ENCODE data around the gene IMP4. TPM values are rescaled to one million over a fixed set of nuclear protein-coding genes. Genes with fewer than 3 reads are reported as not detected.

IMP4 gene
- polyA plus RNA-seq, 3 donors = 57.6 to 81.2 (median 58.5) TPM

DNA sequence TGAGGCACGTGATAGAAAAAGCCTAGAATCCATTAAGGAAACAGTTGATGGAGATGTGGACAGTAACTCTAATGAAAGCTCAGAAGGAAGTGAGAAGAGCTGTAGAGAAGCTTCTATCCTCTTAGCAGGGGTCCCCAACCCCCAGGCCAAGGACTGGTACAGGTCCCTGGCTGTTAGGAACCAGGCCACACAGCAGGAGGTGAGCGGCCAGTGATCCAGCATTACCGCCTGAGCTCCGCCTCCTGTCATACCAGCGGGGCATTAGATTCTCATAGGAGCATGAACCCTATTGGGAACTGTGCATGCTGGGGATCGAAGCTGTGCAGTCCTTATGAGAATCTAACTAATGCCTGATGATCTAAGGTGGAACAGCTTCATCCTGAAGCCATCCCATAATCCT lies 8.7 kb upstream of the IMP4 start:
- Mint-ChIP-seq H3K4me3 (no peak overlapping the region), H3K27me3 (ENCODE audit: low read depth in 3 of 3) (peaks cover 20 to 27% (median 22%) of the 10 kb centered on the region in 3 donors), H3K36me3 (peaks cover 15% of the 10 kb centered on the region in 2 donors), H3K9me3 (peaks cover 0 to 8% (median 5%) of the 10 kb centered on the region in 7 donors), H3K27ac (no peak overlapping the region), H3K4me1 (peaks cover 10% of the 10 kb centered on the region)
- H3K4me3 ChIP-seq (replicated peaks in 1 of 3; ENCODE audit: low read depth in 2 of 3, low read length in 3 of 3) = no peak overlapping the region
- H3K27ac ChIP-seq (ENCODE audit: low read depth in 1 of 2, low read length in 2 of 2) = no peak overlapping the region
- no peak for DNase-seq
- intact Hi-C loops (cut with micrococcal nuclease) = no loop called here
- no peak overlapping the region for H3K9ac ChIP-seq (ENCODE audit: insufficient read depth, low read length, poor library complexity, severe bottlenecking)
- no peaks in the 10 kb centered on the region for H3K79me2 ChIP-seq (ENCODE audit: insufficient read depth, low read length)
- H3K27me3 ChIP-seq (ENCODE audit: control insufficient read depth in 2 of 2, insufficient read depth in 2 of 2, low read length in 2 of 2) = peaks cover 2 to 12% of the 10 kb centered on the region in 2 donors
- H3K4me2 ChIP-seq (replicated peaks; ENCODE audit: extremely low read depth, low read length, poor library complexity, severe bottlenecking) = no peak overlapping the region
- H4K20me1 ChIP-seq (ENCODE audit: insufficient read depth, low read length) = no peaks in the 10 kb centered on the region
- H3K9me3 ChIP-seq (replicated peaks in 1 of 2; ENCODE audit: control insufficient read depth in 1 of 2, insufficient read depth in 1 of 2, low read length in 2 of 2) = no peaks in the 10 kb centered on the region
- TF ChIP-seq, protein P1, sequence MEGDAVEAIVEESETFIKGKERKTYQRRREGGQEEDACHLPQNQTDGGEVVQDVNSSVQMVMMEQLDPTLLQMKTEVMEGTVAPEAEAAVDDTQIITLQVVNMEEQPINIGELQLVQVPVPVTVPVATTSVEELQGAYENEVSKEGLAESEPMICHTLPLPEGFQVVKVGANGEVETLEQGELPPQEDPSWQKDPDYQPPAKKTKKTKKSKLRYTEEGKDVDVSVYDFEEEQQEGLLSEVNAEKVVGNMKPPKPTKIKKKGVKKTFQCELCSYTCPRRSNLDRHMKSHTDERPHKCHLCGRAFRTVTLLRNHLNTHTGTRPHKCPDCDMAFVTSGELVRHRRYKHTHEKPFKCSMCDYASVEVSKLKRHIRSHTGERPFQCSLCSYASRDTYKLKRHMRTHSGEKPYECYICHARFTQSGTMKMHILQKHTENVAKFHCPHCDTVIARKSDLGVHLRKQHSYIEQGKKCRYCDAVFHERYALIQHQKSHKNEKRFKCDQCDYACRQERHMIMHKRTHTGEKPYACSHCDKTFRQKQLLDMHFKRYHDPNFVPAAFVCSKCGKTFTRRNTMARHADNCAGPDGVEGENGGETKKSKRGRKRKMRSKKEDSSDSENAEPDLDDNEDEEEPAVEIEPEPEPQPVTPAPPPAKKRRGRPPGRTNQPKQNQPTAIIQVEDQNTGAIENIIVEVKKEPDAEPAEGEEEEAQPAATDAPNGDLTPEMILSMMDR (IDR thresholded peaks at IDR 0.05) = no peak
- peaks cover 12 to 17% of the 10 kb centered on the region in 2 donors for H3K36me3 ChIP-seq (replicated peaks in 1 of 2; ENCODE audit: control insufficient read depth in 1 of 2, insufficient read depth in 2 of 2, low read length in 2 of 2)
- H3K4me1 ChIP-seq (ENCODE audit: control insufficient read depth in 1 of 2, insufficient read depth in 2 of 2, low read length in 2 of 2) = peaks cover 4 to 11% of the 10 kb centered on the region in 2 donors
- H2AFZ ChIP-seq (ENCODE audit: insufficient read depth, low read depth, low read length, poor library complexity, severe bottlenecking) = no peak overlapping the region
- WGBS (ENCODE audit: insufficient coverage) = 89% methylated on average over 5 of the region's 6 CpGs

DNA sequence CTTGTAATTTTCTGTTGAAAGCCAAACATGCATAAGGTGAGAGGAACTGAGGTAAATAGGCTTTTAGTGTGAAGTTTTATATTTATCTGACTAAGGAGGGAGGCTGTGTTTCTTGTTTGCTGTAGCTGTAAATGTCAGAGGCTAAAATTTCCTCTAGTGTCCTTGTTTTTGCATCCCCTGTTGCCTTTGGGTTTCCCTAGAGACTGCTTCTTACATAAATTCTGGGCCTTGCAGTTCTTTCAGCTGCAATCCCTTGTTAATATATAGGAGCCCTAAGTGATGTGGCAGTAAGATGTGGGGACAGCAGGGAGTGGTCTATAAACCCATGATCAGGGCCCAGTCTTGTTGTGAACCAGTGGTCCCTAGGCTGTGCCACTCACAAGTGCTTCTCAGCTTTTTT lies 7.5 kb upstream of the IMP4 start:
- H3K27me3 ChIP-seq (ENCODE audit: control insufficient read depth in 2 of 2, insufficient read depth in 2 of 2, low read length in 2 of 2) = peaks cover 2 to 9% of the 10 kb centered on the region in 2 donors
- H3K9me3 ChIP-seq (replicated peaks in 1 of 2; ENCODE audit: control insufficient read depth in 1 of 2, insufficient read depth in 1 of 2, low read length in 2 of 2) = no peaks in the 10 kb centered on the region
- Mint-ChIP-seq H3K4me1 (peaks cover 13% of the 10 kb centered on the region), H3K36me3 (peaks cover 27% of the 10 kb centered on the region in 2 donors), H3K4me3 (no peak overlapping the region), H3K9me3 (peaks cover 0 to 8% (median 5%) of the 10 kb centered on the region in 7 donors), H3K27ac (no peak overlapping the region), H3K27me3 (ENCODE audit: low read depth in 3 of 3) (peaks cover 18 to 23% (median 22%) of the 10 kb centered on the region in 3 donors)
- H3K4me2 ChIP-seq (replicated peaks; ENCODE audit: extremely low read depth, low read length, poor library complexity, severe bottlenecking) = no peak overlapping the region
- H3K36me3 ChIP-seq (replicated peaks in 1 of 2; ENCODE audit: control insufficient read depth in 1 of 2, insufficient read depth in 2 of 2, low read length in 2 of 2) = peaks cover 23 to 27% of the 10 kb centered on the region in 2 donors
- H3K9ac ChIP-seq (ENCODE audit: insufficient read depth, low read length, poor library complexity, severe bottlenecking) = no peak overlapping the region
- peaks cover 4 to 16% of the 10 kb centered on the region in 2 donors for H3K4me1 ChIP-seq (ENCODE audit: control insufficient read depth in 1 of 2, insufficient read depth in 2 of 2, low read length in 2 of 2)
- H3K4me3 ChIP-seq (replicated peaks in 1 of 3; ENCODE audit: low read depth in 2 of 3, low read length in 3 of 3) = no peak overlapping the region
- no peak overlapping the region for H3K27ac ChIP-seq (ENCODE audit: low read depth in 1 of 2, low read length in 2 of 2)
- intact Hi-C loops (cut with micrococcal nuclease) = no loop called here
- no peak overlapping the region for H2AFZ ChIP-seq (ENCODE audit: insufficient read depth, low read depth, low read length, poor library complexity, severe bottlenecking)
- no peak for DNase-seq
- no peaks in the 10 kb centered on the region for H4K20me1 ChIP-seq (ENCODE audit: insufficient read depth, low read length)
- H3K79me2 ChIP-seq (ENCODE audit: insufficient read depth, low read length) = no peaks in the 10 kb centered on the region
- TF ChIP-seq, protein P1 (IDR thresholded peaks at IDR 0.05) = no peak

All from CD14-positive monocyte (primary cell).